Erythroblast (primary cell): ENCODE results near the gene UBA7.
"Not testable (repeated sequence)": the region's sequence is repeated elsewhere in the genome, so short reads cannot be mapped to it uniquely, and the experiment has no call there.

ENCODE experiments used
- DNase-seq, 2 experiments: peaks; one replicate each; lab custom pipeline; 2025; lab: John Stamatoyannopoulos, UW
- GATA1 ChIP-seq: IDR thresholded peaks from 2 replicates; pipeline ENCODE4 v1.6.1; 2011; ENCODE audit warnings: low read depth, mild to moderate bottlenecking, control low read depth, low read length, moderate library complexity
- POLR2A ChIP-seq: IDR thresholded peaks from 2 replicates; pipeline ENCODE4 v1.6.1; 2011; ENCODE audit warnings: mild to moderate bottlenecking, low read length

UBA7 gene

GRCh38 chr3:49839193-49839809 is 25.5 kb upstream of the UBA7 start:
- DNase-seq, result peak; percentile 82 to 91
- no peak for TF ChIP-seq POLR2A
- no peak for TF ChIP-seq GATA1

GRCh38 chr3:49831341-49831740 is 17.6 kb upstream of the UBA7 start:
- no peak for DNase-seq
- TF ChIP-seq POLR2A (no peak), GATA1 (no peak)

DNA sequence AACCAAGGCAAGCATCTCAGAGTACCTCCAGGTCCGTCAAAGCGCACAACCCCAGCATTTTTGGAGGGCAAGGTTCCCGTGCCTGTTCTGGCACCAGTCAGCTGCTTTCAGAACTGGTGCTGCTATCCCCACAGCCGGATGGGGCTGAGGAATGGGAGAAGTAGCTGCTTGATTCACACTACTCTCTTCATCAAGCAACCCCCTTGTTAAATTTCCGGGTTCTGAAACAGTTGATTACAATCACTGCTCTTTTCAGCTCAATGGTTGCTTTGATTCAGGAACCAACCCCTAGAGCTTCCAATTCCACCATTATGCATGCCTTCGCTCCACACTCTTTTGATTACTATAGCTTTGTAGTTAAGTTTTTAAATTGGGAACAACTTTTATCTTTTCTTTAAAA is 12.3 kb upstream of the UBA7 start:
- no peak for TF ChIP-seq GATA1
- no peak for TF ChIP-seq POLR2A
- DNase-seq, result no peak

DNA sequence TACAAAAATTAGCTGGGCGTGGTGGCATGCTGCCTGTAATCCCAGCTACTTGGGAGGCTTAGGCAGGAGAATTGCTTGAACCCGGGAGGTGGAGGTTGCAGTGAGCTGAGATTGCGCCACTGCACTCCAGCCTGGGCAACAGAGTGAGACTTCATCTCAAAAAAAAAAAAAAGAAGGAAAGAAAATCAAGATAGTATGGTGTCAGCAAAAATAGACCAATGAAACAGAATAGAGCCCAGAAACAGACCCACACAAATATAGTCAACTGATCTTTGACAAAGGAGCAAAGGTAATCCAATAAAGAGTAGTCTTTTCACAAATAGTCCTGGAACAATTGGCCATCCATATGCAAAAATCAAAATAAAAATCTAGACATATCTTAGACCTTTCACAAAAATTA is 9.4 kb upstream of the UBA7 start:
- not testable (repeated sequence) for DNase-seq

DNA sequence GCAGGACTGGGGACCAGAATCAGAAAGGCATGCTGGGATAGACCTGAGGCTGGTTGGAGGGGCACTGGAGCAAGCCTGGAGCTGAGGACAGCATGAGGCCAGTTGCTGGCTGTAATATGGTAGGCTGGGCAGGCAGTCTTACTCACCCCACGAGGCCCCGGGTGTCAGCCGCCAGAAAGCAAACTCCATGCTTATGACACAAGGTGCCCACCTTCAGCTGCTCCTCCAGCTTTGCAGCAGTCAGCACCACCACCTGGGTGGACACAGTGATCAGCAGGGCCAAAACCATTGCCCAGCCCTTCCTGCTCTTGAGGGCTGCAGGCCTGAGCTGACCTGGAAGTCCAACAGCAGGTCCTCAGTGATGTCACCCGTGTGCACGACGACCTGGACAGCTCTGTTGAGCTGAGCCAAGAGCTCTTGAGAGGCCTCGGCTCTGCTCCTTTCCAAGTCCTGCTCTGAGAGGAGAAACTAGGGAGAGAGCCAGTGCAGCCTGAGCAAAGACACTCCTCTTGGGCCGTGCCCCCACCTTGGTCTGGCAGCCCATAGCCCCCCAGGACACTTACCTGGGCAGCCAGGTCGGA is 747 bp downstream of the UBA7 start:
- TF ChIP-seq POLR2A (no peak), GATA1 (no peak)
- DNase-seq, result no peak

GRCh38 chr3:49807431-49808114 is 6.2 kb downstream of the UBA7 start:
- DNase-seq, result no peak
- no peak for TF ChIP-seq GATA1
- TF ChIP-seq POLR2A, result no peak

DNA sequence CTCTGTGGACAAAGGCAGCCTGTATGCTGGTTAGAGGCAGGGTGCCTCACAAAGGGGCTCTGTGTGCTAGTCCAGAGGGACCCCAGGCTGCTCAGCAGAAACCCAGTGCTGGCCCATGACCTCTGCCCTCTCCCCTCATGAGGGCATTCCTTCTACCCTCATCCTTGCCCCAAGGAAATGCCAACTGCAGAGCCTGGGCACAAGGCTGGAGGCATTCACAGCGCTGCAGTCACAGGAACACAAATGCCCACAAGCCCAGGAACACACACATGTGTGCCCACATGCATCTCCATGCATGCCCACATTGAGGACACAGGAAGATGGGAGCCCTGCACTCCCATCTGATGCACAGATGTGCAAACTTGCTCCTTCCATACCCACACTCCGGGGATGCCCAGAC is 6.9 kb downstream of the UBA7 start:
- TF ChIP-seq GATA1, result no peak
- TF ChIP-seq POLR2A, result no peak
- no peak for DNase-seq

GRCh38 chr3:49805897-49806701 is 7.7 kb downstream of the UBA7 start:
- DNase-seq, result peak; percentile 68 to 82
- TF ChIP-seq POLR2A, result no peak
- no peak for TF ChIP-seq GATA1

GRCh38 chr3:49805367-49805782 is 8.4 kb downstream of the UBA7 start:
- TF ChIP-seq GATA1 (no peak), POLR2A (no peak)
- DNase-seq, result no peak

DNA sequence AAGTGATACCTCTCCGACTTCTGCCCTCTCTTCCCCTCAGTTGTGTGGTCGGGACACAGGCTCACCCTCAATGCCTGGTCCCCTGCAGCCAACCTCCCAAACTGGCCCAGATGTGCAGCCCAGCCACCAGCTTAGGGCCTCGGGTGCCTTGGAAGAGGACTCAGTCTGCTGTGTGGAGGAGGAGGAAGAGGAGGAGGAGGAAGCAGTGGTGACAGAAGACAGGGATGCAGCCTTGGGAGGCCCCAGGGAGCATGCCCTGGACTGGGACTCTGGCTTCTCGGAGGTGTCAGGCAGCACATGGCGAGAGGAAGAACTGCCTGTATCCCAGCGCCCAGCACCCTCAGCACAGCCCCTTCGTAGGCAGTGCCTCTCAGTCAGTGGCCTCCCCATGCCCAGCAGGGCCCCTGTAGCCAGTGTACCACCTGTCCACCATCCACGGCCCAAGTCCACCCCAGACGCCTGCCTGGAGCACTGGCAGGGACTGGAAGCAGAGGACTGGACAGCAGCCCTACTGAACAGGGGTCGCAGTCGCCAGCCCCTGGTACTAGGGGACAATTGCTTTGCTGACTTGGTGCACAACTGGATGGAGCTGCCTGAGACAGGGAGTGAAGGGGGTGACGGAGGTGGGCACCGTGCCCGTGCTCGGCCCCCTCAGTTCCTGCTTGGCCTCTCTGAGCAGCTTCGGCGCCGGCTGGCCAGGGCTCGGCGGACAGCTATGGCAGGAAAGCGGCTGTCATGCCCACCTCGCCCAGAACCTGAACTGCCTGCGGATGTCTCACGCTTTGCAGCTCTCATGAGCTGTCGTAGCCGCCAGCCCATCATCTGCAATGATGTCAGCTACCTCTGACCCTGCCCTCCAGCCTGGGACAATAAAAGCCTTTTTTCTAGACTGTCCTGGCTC is 9.4 kb downstream of the UBA7 start:
- no peak for DNase-seq
- TF ChIP-seq GATA1 (no peak), POLR2A (no peak)

- DNase-seq, result peak; percentile 79 to 82
Measured at GRCh38 chr3:49803465-49804140, 10.2 kb downstream of the UBA7 start.

GRCh38 chr3:49802719-49803464 is 10.9 kb downstream of the UBA7 start, which contains the start of gene INKA1:
INKA1 (plus strand) TSS chr3:49803261; CDS start chr3:49803393, 132 bp downstream.
- TF ChIP-seq GATA1 (no peak), POLR2A (peak; percentile 35)
- DNase-seq, result peak; percentile 91 to 94

More at GRCh38 chr3:49803465-49804140, 10.2 kb downstream of the UBA7 start:
- TF ChIP-seq POLR2A, result no peak
- TF ChIP-seq GATA1, result no peak
